GM12878 (cell line): ENCODE data around the gene SASH1. TPM values are rescaled to one million over a fixed set of nuclear protein-coding genes. Genes with fewer than 3 reads are reported as not detected.

Experiments used
- ATAC-seq: fragments of 200-7000 bp; cut with Tn5 transposase; 3 replicates; pipeline ENCODE4 v1.9.1; 2020; ENCODE audit warnings: mild to moderate bottlenecking, moderate library complexity
- BruUV-seq: library from RNA; stranded (reverse); fragments of 400-500 nt; replicated peaks from 2 replicates; lab custom pipeline; 2021; lab: Mats Ljungman, UMichigan
- CTCF ChIA-PET: fragments of 300-600 bp; sonication (Branson Sonifier 250); formaldehyde crosslinking; extraction: SDS; loops from one replicate; lab custom pipeline; 2021; ENCODE audit warnings: inconsistent platforms; lab: Yijun Ruan, JAX
- POLR2A ChIA-PET: fragments of 350-600 bp; formaldehyde crosslinking; extraction: SDS; loops from one replicate; lab custom pipeline; 2021; ENCODE audit warnings: inconsistent platforms; lab: Charles Lee
- RAD21 ChIA-PET: fragments of 300-600 bp; sonication (Branson Sonifier 250); formaldehyde crosslinking; loops from one replicate; lab custom pipeline; 2023; ENCODE audit warnings: antibody characterized with exemption; ENCODE audit not compliant: unreplicated experiment; lab: Charles Lee
- SMC1A ChIA-PET: fragments of 300-600 bp; sonication (Branson Sonifier 250); formaldehyde crosslinking; loops from one replicate; lab custom pipeline; 2023; ENCODE audit not compliant: unreplicated experiment, uncharacterized antibody; lab: Charles Lee
- DNase-seq: peaks from one replicate; pipeline ENCODE4 v3.0.0-alpha.2; 2011; ENCODE audit warnings: low read depth, low spot score
- FAIRE-seq: peaks from 3 replicates; lab custom pipeline; 2011; peaks lifted over from hg19 to GRCh38; lab: Jason Lieb, UNC
- H2AFZ ChIP-seq: 2 replicates; pipeline ENCODE4 v1.6.0; 2011; ENCODE audit warnings: low read depth, low read length, control low read depth; ENCODE audit not compliant: control insufficient read depth
- H3K27ac ChIP-seq: 2 replicates; pipeline ENCODE4 v1.5.1; 2011; ENCODE audit warnings: control low read depth; ENCODE audit not compliant: control insufficient read depth, insufficient read depth
- H3K27me3 ChIP-seq, 2 experiments: replicated peaks in 1 of 2; 2 replicates each; pipeline versions ENCODE4 v1.6.0 to v1.6.1; 2011; ENCODE audit warnings: low read length in 1 of 2; ENCODE audit not compliant: control insufficient read depth in 2 of 2, insufficient read depth in 2 of 2
- H3K36me3 ChIP-seq, 2 experiments: 2 replicates each; pipeline ENCODE4 v1.5.1; 2011; ENCODE audit warnings: low read length in 1 of 2; ENCODE audit not compliant: control insufficient read depth in 2 of 2, insufficient read depth in 2 of 2
- H3K4me1 ChIP-seq: 2 replicates; pipeline ENCODE4 v1.6.1; 2011; ENCODE audit warnings: mild to moderate bottlenecking, low read length, moderate library complexity, mixed read lengths; ENCODE audit not compliant: control insufficient read depth, insufficient read depth
- H3K4me2 ChIP-seq: 2 replicates; pipeline ENCODE4 v1.6.0; 2011; ENCODE audit warnings: control low read depth; ENCODE audit not compliant: control insufficient read depth, insufficient read depth
- H3K4me3 ChIP-seq: fragments of 200-600 bp; sonication (generic); 2 replicates; pipeline ENCODE4 v1.5.1; 2016
- H3K79me2 ChIP-seq: 2 replicates; pipeline ENCODE4 v1.6.0; 2011; ENCODE audit warnings: low read length; ENCODE audit not compliant: control insufficient read depth, insufficient read depth
- H3K9ac ChIP-seq: 2 replicates; pipeline ENCODE4 v1.8.0; 2011; ENCODE audit warnings: low read length, control low read depth, mixed read lengths; ENCODE audit not compliant: control insufficient read depth, insufficient read depth
- H3K9me3 ChIP-seq: replicated peaks from 3 replicates; pipeline ENCODE4 v1.5.1; 2011; ENCODE audit warnings: mild to moderate bottlenecking, low read length; ENCODE audit not compliant: control insufficient read depth, insufficient read depth
- H4K20me1 ChIP-seq: 2 replicates; pipeline ENCODE4 v1.6.0; 2011; ENCODE audit not compliant: control insufficient read depth, insufficient read depth
- ASH2L ChIP-seq: fragments of 300-600, 200-600 bp; sonication (generic); IDR thresholded peaks from 2 replicates; pipeline ENCODE4 v1.6.1; 2017; ENCODE audit warnings: low read depth, mild to moderate bottlenecking, borderline replicate concordance
- BHLHE40 ChIP-seq, 2 experiments: fragments of 450-650 bp in 1 of 2; IDR thresholded peaks; 2 replicates each; pipeline ENCODE4 v1.6.1; 2011 to 2017; ENCODE audit warnings: low read depth in 2 of 2, borderline replicate concordance in 1 of 2, improper control_type of control experiment in 1 of 2, low read length in 1 of 2, mild to moderate bottlenecking in 1 of 2
- BMI1 ChIP-seq: fragments of 450-650 bp; IDR thresholded peaks from 2 replicates; pipeline ENCODE4 v1.6.1; 2016; ENCODE audit warnings: mild to moderate bottlenecking, moderate library complexity, borderline replicate concordance
- HDAC6 ChIP-seq: fragments of 200-600 bp; sonication (generic); IDR thresholded peaks from one replicate; pipeline ENCODE4 v1.8.0; 2017; ENCODE audit warnings: antibody characterized with exemption; ENCODE audit not compliant: unreplicated experiment
- HDGF ChIP-seq: fragments of 450-650 bp; IDR thresholded peaks from 2 replicates; pipeline ENCODE4 v1.6.1; 2016; ENCODE audit warnings: antibody characterized with exemption
- IKZF2 ChIP-seq, 2 experiments: fragments of 450-650 bp; IDR thresholded peaks; 2 replicates each; pipeline ENCODE4 v1.6.1; 2017; ENCODE audit warnings: mild to moderate bottlenecking in 2 of 2, moderate library complexity in 2 of 2
- IRF3 ChIP-seq: fragments of 450-650 bp; IDR thresholded peaks from 2 replicates; pipeline ENCODE4 v1.6.1; 2014; ENCODE audit warnings: mild to moderate bottlenecking
- MLLT1 ChIP-seq: fragments of 450-650 bp; IDR thresholded peaks from 2 replicates; pipeline ENCODE4 v1.6.1; 2016; ENCODE audit warnings: mild to moderate bottlenecking
- NFYA ChIP-seq: IDR thresholded peaks from 2 replicates; pipeline ENCODE4 v1.6.1; 2011; ENCODE audit warnings: low read depth, mild to moderate bottlenecking, low read length, improper control_type of control experiment, borderline replicate concordance
- PAX5 ChIP-seq: IDR thresholded peaks from 2 replicates; pipeline ENCODE4 v1.6.1; 2011; ENCODE audit warnings: low read depth, low read length, borderline replicate concordance
- POLR2AphosphoS2 ChIP-seq: IDR thresholded peaks from 2 replicates; pipeline ENCODE4 v1.6.1; 2011; ENCODE audit warnings: low read depth, mild to moderate bottlenecking, low read length, improper control_type of control experiment, moderate library complexity
- POLR2AphosphoS5 ChIP-seq: IDR thresholded peaks from 2 replicates; pipeline ENCODE4 v1.6.1; 2011; ENCODE audit warnings: mild to moderate bottlenecking, low read length, inconsistent platforms
- SP1 ChIP-seq: IDR thresholded peaks from one replicate; pipeline ENCODE4 v1.6.1; 2011; ENCODE audit warnings: low read depth, low read length
- WGBS: methylation state at CpG from one replicate; pipeline ENCODE4 v1.1.6; 2016; ENCODE audit warnings: low lambda C conversion rate; ENCODE audit not compliant: insufficient replicate concordance, insufficient coverage; ENCODE audit errors: missing lambda C conversion rate; 5-methylcytosine and 5-hydroxymethylcytosine counted together
- in situ Hi-C: fragments of 300-500 bp; cut with MboI; formaldehyde crosslinking; loops from 9 replicates; pipeline ENCODE4 v1.14.3; 2018; ENCODE audit warnings: mixed read lengths
- intact Hi-C: fragments of 100-400 bp; cut with micrococcal nuclease; formaldehyde crosslinking; loops from one replicate; pipeline ENCODE4 v1.14.2; 2022; ENCODE audit not compliant: unreplicated experiment
- polyA plus RNA-seq, 11 experiments: library from polyadenylated mRNA; depleted of rRNA in 4 of 11; unstranded in 6 of 11; stranded (reverse) in 5 of 11; fragments of >200 nt; fragmentation: Nextera tagmentation in 4 of 11; fragmentation: Illumina TruSeq in 1 of 11; extraction: Ambion mirVana in 4 of 11; extraction: Trizol in 1 of 11; gene quantifications; 1 replicate in 1 of 11; 2 replicates in 10 of 11; pipeline versions ENCODE4 v1.2.1 to v1.2.3, GENCODE V29; 2011 to 2016; ENCODE audit warnings: inconsistent platforms in 2 of 11, missing spikeins in 2 of 11, low read depth in 1 of 11
- total RNA-seq, 4 experiments: library from RNA; depleted of rRNA in 3 of 4; stranded (reverse); fragments of >200 nt in 3 of 4; fragmentation: Illumina TruSeq in 1 of 4; extraction: Trizol in 1 of 4; gene quantifications; 2 replicates each; pipeline versions ENCODE4 v1.2.1 to v1.2.3, GENCODE V29; 2013 to 2021

SASH1 gene
- total and polyA plus RNA-seq, 10 of the 15 experiments (the other 5 are each of a cell fraction or from before 2014, with no cell fraction given), result 0.01 to 0.73 (median 0.14) TPM; not detected in 4

GRCh38 chr6:148445620-148446019, 103.0 kb downstream of the SASH1 start:
- Histone ChIP-seq H3K4me2 (no peak overlapping the region), H3K9ac (no peak overlapping the region), H3K27ac (no peak overlapping the region), H3K36me3 (no peaks in the 10 kb centered on the region), H3K27me3 (no peaks in the 10 kb centered on the region; a peak in 2 of 4 replicates), H4K20me1 (no peaks in the 10 kb centered on the region), H3K4me3 (no peak overlapping the region), H3K4me1 (no peaks in the 10 kb centered on the region), H2AFZ (no peak overlapping the region), H3K79me2 (no peaks in the 10 kb centered on the region), H3K9me3 (no peaks in the 10 kb centered on the region)
- RAD21 ChIA-PET, result no interaction called here
- TF ChIP-seq IKZF2 (IDR thresholded peaks at IDR 0.05), result no peak
- TF ChIP-seq POLR2AphosphoS2, result no peak
- no peak for TF ChIP-seq NFYA
- TF ChIP-seq ASH2L, result no peak
- TF ChIP-seq POLR2AphosphoS5, result no peak
- no peak for TF ChIP-seq MLLT1
- no peak for TF ChIP-seq HDGF
- no peak for TF ChIP-seq BHLHE40 (IDR thresholded peaks at IDR 0.05; ENCODE audit: borderline replicate concordance in 1 of 2, low read depth in 2 of 2, low read length in 1 of 2)
- TF ChIP-seq SP1, result no peak
- no peak for TF ChIP-seq PAX5
- no peak for TF ChIP-seq BMI1
- TF ChIP-seq IRF3, result no peak
- TF ChIP-seq HDAC6, result no peak
- BruUV-seq, result no TSS peak
- POLR2A ChIA-PET, result no interaction called here
- in situ Hi-C loops (no loop called here), intact Hi-C loops (no loop called here)
- CTCF ChIA-PET, result interaction anchor here (1.1 kb wide), 1 partner anchor 28 kb away, joined by 5 read pairs; no protein-coding TSS in a partner anchor
- FAIRE-seq (no peak), DNase-seq (no peak), ATAC-seq (no peak)
- SMC1A ChIA-PET, result no interaction called here
- WGBS, result 47% methylated on average over 6 of the region's 6 CpGs
